Right atrium auricular region (tissue), 2 donors: Measurements from ENCODE around the gene NR3C2. TPM values are rescaled to one million over a fixed set of nuclear protein-coding genes. Genes with fewer than 3 reads are reported as not detected.
"Not testable (repeated sequence)": the region's sequence is repeated elsewhere in the genome, so short reads cannot be mapped to it uniquely, and the experiment has no call there.

Experiments used
- DNase-seq: peaks from one replicate; pipeline ENCODE4 v3.0.0-alpha.2; 2019; ENCODE audit warnings: low spot score
- H3K27ac ChIP-seq, 2 donors: fragments of 200-600 bp; sonication (generic); 1 replicate in 1 of 2; 2 replicates in 1 of 2; pipeline ENCODE4 v1.5.1; 2016 to 2019
- H3K27me3 ChIP-seq, 2 donors: fragments of 200-600 bp; sonication (generic); one replicate each; pipeline versions ENCODE4 v1.5.1 to v1.6.0; 2017 to 2019
- H3K36me3 ChIP-seq: fragments of 200-600 bp; sonication (generic); one replicate; pipeline ENCODE4 v1.5.1; 2016
- H3K4me1 ChIP-seq, 2 donors: fragments of 200-600 bp; sonication (generic); one replicate each; pipeline versions ENCODE4 v1.5.1 to v1.6.0; 2017 to 2019
- H3K4me3 ChIP-seq, 2 donors: fragments of 200-600 bp; sonication (generic); 1 replicate in 1 of 2; 2 replicates in 1 of 2; pipeline ENCODE4 v1.5.1; 2017 to 2019; ENCODE audit warnings: mild to moderate bottlenecking in 1 of 2, moderate library complexity in 1 of 2
- H3K9me3 ChIP-seq, 2 donors: fragments of 200-600 bp; sonication (generic); one replicate each; pipeline ENCODE4 v1.5.1; 2019
- total RNA-seq, 2 donors: library from RNA; depleted of rRNA; stranded (reverse); fragments of >200 nt; gene quantifications; one replicate each; pipeline ENCODE4 v1.1.0, GENCODE V29; 2016
- TF ChIP-seq, protein P1 (sequence below), 2 donors: fragments of 200-600 bp; sonication (generic); IDR thresholded peaks; one replicate each; pipeline ENCODE4 v1.5.1; 2019; ENCODE audit warnings: antibody characterized with exemption in 2 of 2

The NR3C2 gene
- total RNA-seq, 2 donors from 2014 or later = 15.7 to 39.9 TPM

DNA sequence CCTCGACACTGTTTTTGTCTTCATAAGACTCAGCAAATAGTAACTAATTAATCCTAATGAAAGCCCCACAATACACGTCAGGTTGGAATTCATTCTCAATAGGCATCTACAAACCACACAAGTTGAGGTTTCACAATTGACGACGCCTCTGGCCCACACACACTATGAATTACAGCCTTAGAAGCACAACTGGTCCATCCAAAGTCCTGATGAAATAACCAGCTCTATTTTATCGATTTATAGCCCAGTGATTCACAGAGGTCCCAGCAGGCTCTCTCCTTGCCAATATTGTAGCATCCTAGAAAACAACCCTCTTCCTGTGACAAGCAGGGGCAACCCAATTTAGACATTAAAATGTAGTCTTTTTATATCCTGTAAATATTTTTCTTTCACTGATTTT lies 112.1 kb downstream of the NR3C2 start:
- no peak overlapping the region for H3K27ac ChIP-seq
- no peak overlapping the region for H3K4me3 ChIP-seq
- no peak for DNase-seq
- no peaks in the 10 kb centered on the region for H3K36me3 ChIP-seq
- H3K4me1 ChIP-seq = peaks cover 0 to 6% of the 10 kb centered on the region in 2 donors
- TF ChIP-seq, protein P1, sequence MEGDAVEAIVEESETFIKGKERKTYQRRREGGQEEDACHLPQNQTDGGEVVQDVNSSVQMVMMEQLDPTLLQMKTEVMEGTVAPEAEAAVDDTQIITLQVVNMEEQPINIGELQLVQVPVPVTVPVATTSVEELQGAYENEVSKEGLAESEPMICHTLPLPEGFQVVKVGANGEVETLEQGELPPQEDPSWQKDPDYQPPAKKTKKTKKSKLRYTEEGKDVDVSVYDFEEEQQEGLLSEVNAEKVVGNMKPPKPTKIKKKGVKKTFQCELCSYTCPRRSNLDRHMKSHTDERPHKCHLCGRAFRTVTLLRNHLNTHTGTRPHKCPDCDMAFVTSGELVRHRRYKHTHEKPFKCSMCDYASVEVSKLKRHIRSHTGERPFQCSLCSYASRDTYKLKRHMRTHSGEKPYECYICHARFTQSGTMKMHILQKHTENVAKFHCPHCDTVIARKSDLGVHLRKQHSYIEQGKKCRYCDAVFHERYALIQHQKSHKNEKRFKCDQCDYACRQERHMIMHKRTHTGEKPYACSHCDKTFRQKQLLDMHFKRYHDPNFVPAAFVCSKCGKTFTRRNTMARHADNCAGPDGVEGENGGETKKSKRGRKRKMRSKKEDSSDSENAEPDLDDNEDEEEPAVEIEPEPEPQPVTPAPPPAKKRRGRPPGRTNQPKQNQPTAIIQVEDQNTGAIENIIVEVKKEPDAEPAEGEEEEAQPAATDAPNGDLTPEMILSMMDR (IDR thresholded peaks at IDR 0.05) = no peak
- no peaks in the 10 kb centered on the region for H3K27me3 ChIP-seq
- H3K9me3 ChIP-seq = no peaks in the 10 kb centered on the region

DNA sequence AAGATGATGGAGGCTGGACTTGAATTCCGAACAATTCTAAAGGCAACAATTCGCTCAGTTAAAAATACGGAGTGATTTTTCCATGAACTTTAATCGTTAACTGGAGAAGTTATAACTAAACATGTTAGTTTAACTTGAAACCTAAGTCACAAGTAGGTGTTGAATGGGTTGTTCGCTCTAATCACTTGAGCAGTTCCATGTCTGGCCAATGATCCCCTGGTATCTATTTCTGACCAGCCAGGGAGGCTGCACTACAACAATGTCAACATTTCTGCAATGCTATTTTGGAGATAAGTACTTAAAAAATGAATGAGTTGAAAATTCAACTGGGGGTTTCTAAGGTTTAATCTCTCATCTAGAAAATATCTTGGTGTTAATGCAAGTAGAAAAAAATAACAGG lies 112.5 kb downstream of the NR3C2 start:
- TF ChIP-seq, protein P1 (IDR thresholded peaks at IDR 0.05) = no peak
- no peaks in the 10 kb centered on the region for H3K9me3 ChIP-seq
- no peaks in the 10 kb centered on the region for H3K27me3 ChIP-seq
- H3K27ac ChIP-seq = no peak overlapping the region
- H3K4me1 ChIP-seq = peaks cover 0 to 6% of the 10 kb centered on the region in 2 donors
- no peak for DNase-seq
- no peak overlapping the region for H3K4me3 ChIP-seq
- H3K36me3 ChIP-seq = no peaks in the 10 kb centered on the region

DNA sequence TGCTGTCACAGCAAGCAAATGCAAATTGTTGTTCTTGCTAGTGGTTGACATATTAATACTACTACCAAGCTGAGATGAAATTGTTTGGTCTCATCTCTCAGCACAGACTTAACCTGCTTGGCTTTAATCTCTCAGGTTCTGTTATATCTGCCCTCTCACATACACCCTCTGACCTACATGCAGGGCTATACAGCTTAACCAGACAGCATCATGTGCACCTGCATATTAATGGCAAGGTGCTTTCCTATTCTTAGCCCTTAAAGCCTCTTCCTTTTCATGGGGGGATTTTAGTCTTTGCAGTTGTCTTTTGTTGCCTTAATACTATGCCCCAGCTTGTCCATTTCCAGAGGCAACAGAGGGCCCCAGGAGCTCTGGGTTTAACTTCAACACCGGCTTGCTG lies 114.5 kb downstream of the NR3C2 start:
- TF ChIP-seq, protein P1 (IDR thresholded peaks at IDR 0.05) = no peak
- no peaks in the 10 kb centered on the region for H3K9me3 ChIP-seq
- H3K36me3 ChIP-seq = no peaks in the 10 kb centered on the region
- H3K4me1 ChIP-seq = peaks cover 0 to 6% of the 10 kb centered on the region in 2 donors
- H3K4me3 ChIP-seq = no peak overlapping the region
- no peak overlapping the region for H3K27ac ChIP-seq
- DNase-seq = no peak
- H3K27me3 ChIP-seq = no peaks in the 10 kb centered on the region

DNA sequence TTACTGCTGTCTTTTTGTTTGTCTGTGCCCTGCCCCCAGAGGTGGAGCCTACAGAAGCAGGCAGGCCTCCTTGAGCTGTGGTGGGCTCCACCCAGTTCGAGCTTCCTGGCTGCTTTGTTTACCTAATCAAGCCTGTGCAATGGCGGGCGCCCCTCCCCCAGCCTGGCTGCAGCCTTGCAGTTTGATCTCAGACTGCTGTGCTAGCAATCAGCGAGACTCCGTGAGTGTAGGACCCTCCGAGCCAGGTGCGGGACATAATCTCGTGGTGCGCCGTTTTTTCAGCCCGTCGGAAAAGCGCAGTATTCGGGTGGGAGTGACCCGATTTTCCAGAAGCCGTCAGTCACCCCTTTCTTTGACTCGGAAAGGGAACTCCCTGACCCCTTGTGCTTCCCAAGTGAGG lies 118.9 kb downstream of the NR3C2 start:
- H3K27me3 ChIP-seq, H3K9me3 ChIP-seq, DNase-seq, H3K4me1 ChIP-seq, H3K4me3 ChIP-seq, H3K36me3 ChIP-seq, H3K27ac ChIP-seq: not testable (repeated sequence)

DNA sequence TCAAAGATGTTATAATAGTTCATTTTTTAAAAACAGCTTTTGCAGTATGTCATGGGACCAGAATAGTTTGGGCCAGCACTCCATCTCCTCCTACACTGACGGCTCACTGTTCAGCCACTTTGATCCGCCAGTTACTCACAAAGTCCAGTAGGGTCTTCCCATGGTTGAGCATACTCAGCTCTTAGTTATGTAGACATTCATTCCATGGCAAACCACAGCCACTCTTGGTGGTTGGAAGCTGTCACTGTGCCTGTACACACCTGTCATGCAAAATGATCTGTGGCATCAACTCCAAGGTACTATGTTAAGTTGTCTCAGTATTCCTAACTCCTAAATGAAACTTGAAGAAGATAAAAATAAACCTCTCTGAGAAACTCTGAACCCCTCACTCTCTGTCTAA lies 127.2 kb downstream of the NR3C2 start:
- peaks cover 0 to 15% of the 10 kb centered on the region in 2 donors for H3K4me1 ChIP-seq
- no peak overlapping the region for H3K4me3 ChIP-seq
- no peaks in the 10 kb centered on the region for H3K36me3 ChIP-seq
- no peaks in the 10 kb centered on the region for H3K9me3 ChIP-seq
- H3K27ac ChIP-seq = no peak overlapping the region
- DNase-seq = no peak
- no peaks in the 10 kb centered on the region for H3K27me3 ChIP-seq
- TF ChIP-seq, protein P1 (IDR thresholded peaks at IDR 0.05) = no peak

DNA sequence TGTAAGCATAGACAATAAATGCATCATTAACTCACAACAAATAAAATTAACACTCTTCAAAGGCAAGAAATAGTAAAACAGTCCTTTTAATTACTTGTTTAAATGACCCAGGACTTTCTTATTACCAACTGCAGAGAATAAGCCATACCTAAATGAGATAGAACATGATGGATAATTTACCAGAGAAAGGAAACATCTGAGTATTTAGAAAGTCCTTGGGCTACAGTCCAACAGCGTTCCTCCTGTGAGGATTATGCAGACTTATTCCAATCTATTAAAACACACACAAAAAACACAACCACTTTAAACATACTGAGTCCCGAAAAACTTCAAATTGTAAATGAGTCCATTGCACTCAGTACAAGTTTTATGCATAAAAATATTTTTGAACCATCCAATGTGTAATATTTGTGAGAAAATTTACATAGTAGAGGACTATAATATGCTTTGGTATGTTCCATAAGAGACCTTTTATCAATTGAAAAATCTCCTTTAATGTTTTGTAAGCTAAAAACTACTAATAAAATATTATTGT lies 129.2 kb downstream of the NR3C2 start:
- H3K27ac ChIP-seq = no peak overlapping the region
- H3K4me1 ChIP-seq = peaks cover 0 to 15% of the 10 kb centered on the region in 2 donors
- H3K4me3 ChIP-seq = no peak overlapping the region
- H3K27me3 ChIP-seq = no peaks in the 10 kb centered on the region
- H3K36me3 ChIP-seq = no peaks in the 10 kb centered on the region
- no peak for DNase-seq
- no peaks in the 10 kb centered on the region for H3K9me3 ChIP-seq
- TF ChIP-seq, protein P1 (IDR thresholded peaks at IDR 0.05) = no peak
